Esophagus (tissue), 2 donors: Measurements from ENCODE around the gene AUH. TPM values are rescaled to one million over a fixed set of nuclear protein-coding genes. Genes with fewer than 3 reads are reported as not detected.
A peak's percentile ranks its signal among the peaks of the same experiment; 100 is the strongest.

Experiments
- H3K27ac ChIP-seq, 2 donors: one replicate each; pipeline ENCODE4 v1.5.1; 2013; ENCODE audit warnings: low read depth in 2 of 2, mild to moderate bottlenecking in 2 of 2, inconsistent platforms in 1 of 2, low read length in 1 of 2, moderate library complexity in 1 of 2
- H3K27me3 ChIP-seq, 2 donors: one replicate each; pipeline ENCODE4 v1.6.1; 2013; ENCODE audit warnings: low read length in 2 of 2, control low read depth in 1 of 2, mild to moderate bottlenecking in 1 of 2; ENCODE audit not compliant: insufficient read depth in 2 of 2, control insufficient read depth in 1 of 2
- H3K36me3 ChIP-seq, 2 donors: one replicate each; pipeline ENCODE4 v1.6.1; 2013; ENCODE audit warnings: low read length in 1 of 2; ENCODE audit not compliant: control insufficient read depth in 2 of 2, insufficient read depth in 2 of 2
- H3K4me1 ChIP-seq, 2 donors: one replicate each; pipeline ENCODE4 v1.6.1; 2013; ENCODE audit warnings: low read length in 1 of 2; ENCODE audit not compliant: control insufficient read depth in 2 of 2, insufficient read depth in 2 of 2
- H3K4me3 ChIP-seq, 2 donors: one replicate each; pipeline ENCODE4 v1.5.1; 2013; ENCODE audit warnings: low read length in 2 of 2, mild to moderate bottlenecking in 2 of 2, low read depth in 1 of 2, moderate library complexity in 1 of 2
- H3K9me3 ChIP-seq, 2 donors: one replicate each; pipeline ENCODE4 v1.6.1; 2013; ENCODE audit warnings: mild to moderate bottlenecking in 2 of 2, low read depth in 1 of 2, low read length in 1 of 2, moderate library complexity in 1 of 2; ENCODE audit not compliant: control insufficient read depth in 2 of 2, insufficient read depth in 1 of 2
- WGBS, 2 donors: extraction: QIAGEN DNeasy Blood & Tissue Kit; methylation state at CpG; one replicate each; pipeline ENCODE4 v1.1.7; 2013; 5-methylcytosine and 5-hydroxymethylcytosine counted together
- polyA plus RNA-seq, 2 donors: library from polyadenylated mRNA; stranded (reverse); fragments of 200-250 nt; gene quantifications; one replicate each; pipeline ENCODE4 v1.2.3, GENCODE V29; 2013
- donor health status: healthy with polysubstance abuse.
- donor health status: Bipolar disorder and iron deficiency.

The AUH gene
- polyA plus RNA-seq, 2 donors, result 7.2 to 11.5 TPM

DNA sequence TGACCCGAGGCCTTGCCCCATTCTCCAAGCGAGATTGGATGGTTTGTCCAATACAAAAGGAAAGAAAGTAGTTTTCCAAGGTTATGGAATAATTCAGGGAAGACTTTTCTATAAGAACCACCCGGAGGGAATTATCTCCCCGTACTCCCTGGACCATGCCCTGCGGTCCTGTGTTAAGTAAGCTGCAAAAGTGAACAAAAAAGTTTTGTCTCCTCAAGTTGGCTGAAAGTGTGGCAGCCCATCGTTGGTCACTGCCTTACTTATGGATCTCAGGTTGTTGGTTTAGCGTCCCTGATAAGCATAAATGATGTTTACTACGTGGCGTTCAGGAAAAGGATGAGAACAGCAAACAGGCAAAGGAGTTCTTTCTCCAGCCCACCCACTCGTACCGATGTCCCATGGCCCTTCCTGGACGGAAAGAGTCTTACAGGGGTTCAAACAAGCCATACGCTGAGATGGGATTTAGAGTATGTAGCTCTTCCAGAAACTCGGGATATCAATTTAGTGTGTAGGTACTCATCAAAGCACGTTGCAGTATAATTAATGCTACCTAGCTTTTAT is 413 bp upstream of the AUH start:
- H3K9me3 ChIP-seq, result no peaks in the 10 kb centered on the region
- WGBS, 2 donors, result 51 to 53% methylated on average over 15 of the region's 15 CpGs
- peak overlapping the region in 1 of 2 donors; percentile 22 for H3K27ac ChIP-seq
- no peaks in the 10 kb centered on the region for H3K27me3 ChIP-seq
- no peaks in the 10 kb centered on the region for H3K36me3 ChIP-seq
- peak overlapping the region; percentile 87 to 96 for H3K4me3 ChIP-seq
- peaks cover 0 to 1% of the 10 kb centered on the region in 2 donors for H3K4me1 ChIP-seq

DNA sequence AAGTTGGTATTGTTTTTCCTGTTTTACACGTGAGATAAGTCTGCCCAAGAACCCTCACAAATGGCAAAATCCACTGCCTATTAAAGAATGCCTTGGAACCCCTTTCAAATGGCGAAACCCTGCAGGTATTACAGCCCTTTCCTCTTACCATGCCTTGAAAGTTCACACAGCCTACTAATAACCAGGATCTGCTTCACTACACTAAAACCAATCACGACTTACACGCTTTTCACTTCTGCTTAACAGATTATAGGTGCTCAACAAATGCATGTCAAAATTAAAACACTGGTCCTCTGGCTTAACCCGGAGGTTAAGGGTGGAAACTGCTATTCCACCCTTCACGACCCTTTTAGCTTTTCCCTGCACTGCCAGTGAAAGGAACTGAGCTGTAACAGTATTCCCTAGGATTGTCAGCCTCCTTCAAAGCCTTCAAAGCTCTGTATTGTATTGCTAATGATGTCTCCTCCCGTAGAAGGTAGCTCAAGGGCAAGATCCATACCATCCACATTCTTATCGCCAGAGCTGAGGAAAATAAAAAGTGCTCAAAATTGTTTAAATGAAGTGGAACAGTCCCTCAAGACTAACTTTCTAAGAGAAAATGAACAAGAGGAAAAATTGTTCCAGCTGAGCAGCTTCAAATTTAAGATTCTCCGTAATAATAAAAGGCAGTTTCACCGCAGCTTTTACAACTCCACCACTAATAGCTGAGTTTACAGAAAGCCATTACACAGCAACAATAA is 997 bp downstream of the AUH start:
- peak overlapping the region; percentile 87 to 96 for H3K4me3 ChIP-seq
- no peaks in the 10 kb centered on the region for H3K36me3 ChIP-seq
- WGBS, 2 donors, result 17 to 21% methylated on average over 10 of the region's 10 CpGs
- H3K4me1 ChIP-seq, result peaks cover 0 to 1% of the 10 kb centered on the region in 2 donors
- H3K27me3 ChIP-seq, result no peaks in the 10 kb centered on the region
- H3K27ac ChIP-seq, result peak overlapping the region; percentile 33 to 77
- H3K9me3 ChIP-seq, result no peaks in the 10 kb centered on the region

DNA sequence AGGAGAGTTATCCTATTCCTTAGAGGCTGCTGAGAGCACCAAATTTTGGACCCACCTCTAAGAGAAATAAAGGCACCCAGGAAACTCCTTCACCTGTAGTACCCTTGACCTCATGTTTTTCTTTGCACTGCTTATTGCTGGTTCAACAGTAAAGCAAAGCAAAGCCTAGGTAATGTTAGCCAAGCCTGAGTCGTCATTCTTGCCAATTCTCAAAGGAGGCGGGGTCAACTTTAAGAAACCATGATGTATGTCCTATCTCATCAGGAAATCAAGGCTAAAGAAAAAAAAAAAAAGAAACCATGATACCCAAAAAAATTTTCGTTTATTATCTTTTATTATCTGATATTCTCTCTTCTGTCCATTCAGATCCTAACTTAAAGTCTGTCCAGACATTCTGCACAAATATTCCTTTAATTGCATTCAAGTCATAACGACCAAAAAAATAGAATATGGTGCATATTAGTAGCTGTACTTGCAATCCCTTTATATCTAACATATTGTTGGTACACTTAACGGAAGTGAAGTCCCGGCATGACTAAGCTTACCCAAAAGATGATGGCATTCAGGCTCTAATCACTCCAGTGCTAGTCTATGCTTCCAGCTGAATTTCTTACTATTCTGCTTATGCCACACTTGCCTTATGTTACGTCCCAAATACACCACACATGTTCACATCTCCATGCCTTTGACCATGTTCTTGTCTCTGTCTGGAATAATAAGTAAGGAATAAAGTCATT is 1.8 kb downstream of the AUH start:
- 58 to 60% methylated on average over 7 of the region's 7 CpGs for WGBS, 2 donors
- H3K36me3 ChIP-seq, result no peaks in the 10 kb centered on the region
- H3K9me3 ChIP-seq, result no peaks in the 10 kb centered on the region
- H3K27ac ChIP-seq, result no peak overlapping the region
- H3K4me3 ChIP-seq, result peak overlapping the region in 1 of 2 donors; percentile 87
- H3K27me3 ChIP-seq, result no peaks in the 10 kb centered on the region
- H3K4me1 ChIP-seq, result peaks cover 0 to 1% of the 10 kb centered on the region in 2 donors

DNA sequence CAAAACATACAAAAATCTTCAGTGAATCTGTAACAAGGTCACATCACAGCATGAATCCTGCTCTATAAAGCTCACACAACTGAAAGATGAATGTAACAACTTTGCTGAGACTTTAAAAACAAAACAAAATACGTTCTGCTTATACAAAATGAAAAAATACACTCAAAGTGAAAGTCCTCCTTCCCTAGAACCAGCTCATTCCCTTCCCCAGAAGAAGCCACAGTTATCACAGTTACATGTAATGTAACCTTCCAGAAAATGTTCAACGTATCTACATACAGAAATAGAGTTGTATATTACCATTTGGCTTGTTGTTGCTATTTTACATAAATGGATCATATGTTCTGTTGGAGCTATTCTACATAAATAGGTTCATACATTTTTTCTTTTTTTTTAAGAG is 2.6 kb downstream of the AUH start:
- WGBS, 2 donors, result 71 to 74% methylated on average over 2 of the region's 2 CpGs
- peaks cover 0 to 1% of the 10 kb centered on the region in 2 donors for H3K4me1 ChIP-seq
- no peaks in the 10 kb centered on the region for H3K36me3 ChIP-seq
- H3K27me3 ChIP-seq, result no peaks in the 10 kb centered on the region
- H3K27ac ChIP-seq, result no peak overlapping the region
- H3K4me3 ChIP-seq, result no peak overlapping the region
- H3K9me3 ChIP-seq, result no peaks in the 10 kb centered on the region

DNA sequence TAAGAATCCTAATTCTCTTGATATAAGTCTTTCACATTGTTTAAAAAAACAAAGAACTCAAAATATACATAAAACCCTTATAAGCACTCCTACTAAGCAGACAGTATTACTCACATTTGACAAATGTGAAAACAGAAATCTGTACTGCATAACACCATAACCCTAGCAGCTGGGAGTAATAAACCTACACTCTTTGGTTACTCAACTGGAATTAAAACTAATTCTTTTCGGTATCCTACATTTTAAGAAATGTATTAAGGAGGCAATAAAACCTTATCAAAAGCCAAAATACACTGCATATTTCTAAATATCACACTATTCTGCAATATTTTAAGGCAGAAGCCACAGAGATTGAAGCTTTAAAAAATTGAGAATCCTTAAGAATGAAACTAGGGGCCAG is 6.8 kb downstream of the AUH start:
- Histone ChIP-seq H3K4me3 (no peak overlapping the region), H3K27ac (no peak overlapping the region), H3K4me1 (no peaks in the 10 kb centered on the region), H3K36me3 (no peaks in the 10 kb centered on the region), H3K9me3 (no peaks in the 10 kb centered on the region), H3K27me3 (no peaks in the 10 kb centered on the region)
- 82 to 86% methylated on average over 1 of the region's 1 CpG for WGBS, 2 donors

DNA sequence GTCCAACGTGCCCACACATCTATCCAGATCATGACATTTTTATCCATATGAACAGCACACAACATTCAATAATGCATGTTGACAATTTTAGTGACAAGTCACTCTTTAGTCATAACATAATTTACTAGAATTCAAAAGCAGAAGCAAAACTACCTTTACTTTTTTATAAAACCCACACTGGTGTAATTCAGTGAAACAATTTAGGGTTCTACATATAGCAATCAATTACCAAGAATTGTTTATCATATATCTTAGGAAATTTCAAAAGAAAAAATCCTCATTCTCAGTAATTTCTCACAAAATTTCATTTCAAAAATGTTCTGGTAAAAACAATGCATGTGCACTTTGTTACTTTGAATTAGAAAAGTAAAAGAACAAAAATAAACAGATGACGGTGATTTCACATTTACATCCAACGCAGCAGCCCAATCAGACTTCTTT is 12.6 kb downstream of the AUH start:
- 83 to 88% methylated on average over 3 of the region's 3 CpGs for WGBS, 2 donors
- Histone ChIP-seq H3K36me3 (peaks cover 0 to 3% of the 10 kb centered on the region in 2 donors), H3K27me3 (no peaks in the 10 kb centered on the region), H3K27ac (no peak overlapping the region), H3K4me1 (no peaks in the 10 kb centered on the region), H3K4me3 (no peak overlapping the region), H3K9me3 (no peaks in the 10 kb centered on the region)

DNA sequence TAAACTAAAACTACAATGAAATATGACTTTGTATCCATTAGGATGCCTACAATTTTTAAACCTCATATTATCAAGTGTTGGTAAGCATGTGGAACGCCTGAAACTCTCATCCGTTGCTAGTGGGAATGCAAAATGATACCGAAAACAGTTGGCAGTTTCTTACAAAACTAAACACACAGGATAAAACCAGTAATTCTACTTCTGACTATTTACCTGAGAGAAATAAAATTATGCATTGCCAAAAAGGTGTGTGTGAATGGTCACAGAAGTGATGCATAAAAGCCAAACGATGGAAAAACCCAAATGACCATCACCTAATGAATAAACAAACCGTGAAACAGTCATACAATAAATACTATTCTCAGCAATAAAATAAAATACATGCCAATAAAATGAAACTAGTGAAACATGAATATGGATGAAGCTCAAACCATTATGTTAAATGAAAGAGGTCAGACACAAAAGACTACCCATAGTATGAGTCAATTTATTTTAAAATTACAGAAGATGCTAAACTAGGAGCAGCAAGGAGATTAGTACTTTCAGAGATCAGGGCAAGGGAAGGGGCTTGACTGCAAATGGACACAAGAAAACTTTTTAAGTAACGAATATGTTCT is 13.4 kb downstream of the AUH start:
- Histone ChIP-seq H3K27ac (no peak overlapping the region), H3K9me3 (no peaks in the 10 kb centered on the region), H3K27me3 (no peaks in the 10 kb centered on the region), H3K4me3 (no peak overlapping the region), H3K36me3 (peaks cover 0 to 3% of the 10 kb centered on the region in 2 donors), H3K4me1 (no peaks in the 10 kb centered on the region)
- WGBS, 2 donors, result 62 to 65% methylated on average over 6 of the region's 6 CpGs

DNA sequence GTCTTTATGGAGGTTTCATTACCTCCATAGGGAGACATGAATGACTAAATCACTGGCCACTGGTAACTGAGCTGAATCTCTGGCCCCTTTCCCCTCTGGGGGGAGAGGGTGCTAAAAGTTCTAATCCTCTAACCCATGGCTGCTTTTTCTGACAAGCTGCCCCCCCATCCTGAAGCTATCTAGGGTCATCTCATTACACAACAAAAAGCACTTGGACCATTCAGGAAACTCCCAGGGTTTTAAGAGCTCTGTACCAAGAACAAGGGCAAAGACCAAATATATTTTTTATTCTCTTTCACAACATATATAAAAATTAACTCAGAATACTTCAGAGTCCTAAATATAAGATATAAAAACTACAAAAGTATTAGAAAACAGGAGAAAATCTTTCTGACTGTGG is 14.3 kb downstream of the AUH start:
- Histone ChIP-seq H3K27me3 (no peaks in the 10 kb centered on the region), H3K4me3 (no peak overlapping the region), H3K4me1 (no peaks in the 10 kb centered on the region), H3K27ac (no peak overlapping the region), H3K36me3 (peaks cover 0 to 3% of the 10 kb centered on the region in 2 donors), H3K9me3 (no peaks in the 10 kb centered on the region)

DNA sequence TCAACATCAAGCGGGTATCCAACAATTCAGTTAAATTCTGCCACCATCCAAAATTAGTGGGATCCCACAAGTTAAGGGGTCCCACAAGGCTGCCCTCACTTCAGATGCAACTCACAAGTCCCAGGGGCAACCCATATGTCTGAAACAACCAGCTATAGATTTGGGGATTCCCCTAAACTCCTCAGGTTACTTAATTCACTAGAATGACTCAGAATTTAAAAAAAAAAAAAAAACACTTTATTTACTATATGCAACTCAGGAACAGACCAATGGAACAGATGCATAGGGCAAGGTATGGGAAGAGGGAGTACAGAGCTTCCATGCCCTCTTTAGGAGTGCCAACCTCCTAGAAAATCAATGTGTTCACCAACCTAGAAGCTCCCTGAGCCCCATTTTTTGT is 15.1 kb downstream of the AUH start:
- Histone ChIP-seq H3K4me1 (no peaks in the 10 kb centered on the region), H3K4me3 (no peak overlapping the region), H3K27ac (no peak overlapping the region), H3K27me3 (no peaks in the 10 kb centered on the region), H3K36me3 (peaks cover 3 to 10% of the 10 kb centered on the region in 2 donors), H3K9me3 (no peaks in the 10 kb centered on the region)
- WGBS, 2 donors, result 97 to 100% methylated on average over 1 of the region's 1 CpG
